Pons (tissue), 1 donor: ENCODE results near the gene OSBP2.

Experiments used
- DNase-seq: peaks from one replicate; pipeline ENCODE4 v3.0.0-alpha.2; 2016; ENCODE audit warnings: low spot score

The OSBP2 gene, protein sequence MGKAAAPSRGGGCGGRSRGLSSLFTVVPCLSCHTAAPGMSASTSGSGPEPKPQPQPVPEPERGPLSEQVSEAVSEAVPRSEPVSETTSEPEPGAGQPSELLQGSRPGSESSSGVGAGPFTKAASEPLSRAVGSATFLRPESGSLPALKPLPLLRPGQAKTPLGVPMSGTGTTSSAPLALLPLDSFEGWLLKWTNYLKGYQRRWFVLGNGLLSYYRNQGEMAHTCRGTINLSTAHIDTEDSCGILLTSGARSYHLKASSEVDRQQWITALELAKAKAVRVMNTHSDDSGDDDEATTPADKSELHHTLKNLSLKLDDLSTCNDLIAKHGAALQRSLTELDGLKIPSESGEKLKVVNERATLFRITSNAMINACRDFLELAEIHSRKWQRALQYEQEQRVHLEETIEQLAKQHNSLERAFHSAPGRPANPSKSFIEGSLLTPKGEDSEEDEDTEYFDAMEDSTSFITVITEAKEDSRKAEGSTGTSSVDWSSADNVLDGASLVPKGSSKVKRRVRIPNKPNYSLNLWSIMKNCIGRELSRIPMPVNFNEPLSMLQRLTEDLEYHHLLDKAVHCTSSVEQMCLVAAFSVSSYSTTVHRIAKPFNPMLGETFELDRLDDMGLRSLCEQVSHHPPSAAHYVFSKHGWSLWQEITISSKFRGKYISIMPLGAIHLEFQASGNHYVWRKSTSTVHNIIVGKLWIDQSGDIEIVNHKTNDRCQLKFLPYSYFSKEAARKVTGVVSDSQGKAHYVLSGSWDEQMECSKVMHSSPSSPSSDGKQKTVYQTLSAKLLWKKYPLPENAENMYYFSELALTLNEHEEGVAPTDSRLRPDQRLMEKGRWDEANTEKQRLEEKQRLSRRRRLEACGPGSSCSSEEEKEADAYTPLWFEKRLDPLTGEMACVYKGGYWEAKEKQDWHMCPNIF

DNA sequence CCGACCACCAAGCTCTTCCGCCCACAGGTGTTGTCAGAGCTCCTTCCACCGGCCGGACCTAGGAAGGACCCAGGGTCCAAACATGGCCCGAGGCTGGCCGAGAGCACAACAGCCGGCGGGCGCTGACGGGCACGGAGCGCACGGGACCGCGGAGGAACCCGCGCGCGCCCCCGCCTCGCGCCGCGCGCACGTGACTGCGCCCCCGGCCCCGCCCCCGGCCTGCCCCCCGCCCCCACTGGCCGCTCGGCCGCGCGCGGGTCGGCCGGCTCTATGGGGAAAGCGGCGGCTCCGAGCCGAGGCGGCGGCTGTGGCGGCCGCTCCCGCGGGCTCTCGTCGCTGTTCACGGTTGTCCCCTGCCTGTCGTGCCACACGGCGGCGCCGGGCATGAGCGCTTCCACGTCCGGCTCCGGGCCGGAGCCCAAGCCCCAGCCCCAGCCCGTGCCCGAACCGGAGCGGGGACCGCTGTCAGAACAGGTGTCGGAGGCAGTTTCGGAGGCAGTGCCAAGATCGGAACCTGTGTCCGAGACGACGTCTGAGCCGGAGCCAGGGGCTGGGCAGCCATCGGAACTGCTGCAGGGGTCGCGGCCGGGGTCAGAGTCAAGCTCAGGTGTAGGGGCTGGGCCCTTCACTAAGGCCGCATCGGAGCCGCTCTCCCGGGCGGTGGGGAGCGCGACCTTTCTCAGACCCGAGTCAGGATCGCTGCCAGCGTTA is at the start of gene OSBP2:
TSS of gene OSBP2 (plus strand) at position 235 of the 711 bp plus-strand sequence. CDS start at position 271, 36 bp downstream.
- DNase-seq, result no peak

DNA sequence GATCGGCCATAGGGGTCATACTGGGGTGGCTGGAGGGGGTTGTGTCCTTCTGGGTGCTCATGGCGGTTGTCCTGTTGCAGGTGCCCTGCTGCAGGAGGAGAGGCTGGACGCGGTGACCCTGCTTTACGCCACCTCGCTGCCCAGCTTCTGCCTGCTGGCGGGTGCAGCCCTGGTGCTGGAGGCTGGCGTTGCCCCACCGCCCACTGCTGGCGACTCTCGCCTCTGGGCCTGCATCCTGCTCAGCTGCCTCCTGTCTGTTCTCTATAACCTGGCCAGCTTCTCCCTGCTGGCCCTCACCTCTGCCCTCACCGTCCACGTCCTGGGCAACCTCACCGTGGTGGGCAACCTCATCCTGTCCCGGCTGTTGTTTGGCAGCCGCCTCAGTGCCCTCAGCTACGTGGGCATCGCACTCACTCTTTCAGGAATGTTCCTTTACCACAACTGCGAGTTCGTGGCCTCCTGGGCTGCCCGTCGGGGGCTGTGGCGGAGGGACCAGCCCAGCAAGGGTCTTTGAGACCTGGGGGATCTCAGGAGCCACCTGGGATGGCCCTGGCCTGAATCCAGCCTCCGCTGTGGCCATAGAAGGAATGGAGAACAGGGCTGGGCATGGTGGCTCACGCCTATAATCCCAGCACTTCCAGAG is 48.0 kb upstream of the OSBP2 start:
- DNase-seq, result no peak

DNA sequence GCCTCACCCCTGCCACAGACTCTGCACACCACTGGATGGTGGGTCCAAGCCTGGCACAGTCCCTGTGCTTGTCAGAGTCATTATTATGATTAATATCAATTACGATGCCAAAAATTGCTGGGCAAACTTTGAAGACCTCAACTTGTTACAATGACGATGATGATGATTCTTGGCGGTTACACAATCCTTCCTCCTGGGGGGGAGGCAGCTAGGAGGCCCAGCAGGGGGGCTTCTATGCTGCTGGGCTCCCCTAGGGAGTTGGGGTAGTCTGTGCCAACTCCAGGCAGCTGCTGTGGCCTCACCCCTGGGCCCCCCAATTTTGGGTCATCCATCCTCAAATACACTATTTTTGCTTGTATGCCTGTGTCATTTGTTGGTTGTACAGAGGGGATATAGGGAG is 47.1 kb upstream of the OSBP2 start:
- DNase-seq, result no peak

- DNase-seq, result no peak
These were observed 45.8 kb upstream of the OSBP2 start for GRCh38 chr22:30648825-30649224.

- no peak for DNase-seq
These were observed 45.2 kb upstream of the OSBP2 start for GRCh38 chr22:30649430-30650007.

DNA sequence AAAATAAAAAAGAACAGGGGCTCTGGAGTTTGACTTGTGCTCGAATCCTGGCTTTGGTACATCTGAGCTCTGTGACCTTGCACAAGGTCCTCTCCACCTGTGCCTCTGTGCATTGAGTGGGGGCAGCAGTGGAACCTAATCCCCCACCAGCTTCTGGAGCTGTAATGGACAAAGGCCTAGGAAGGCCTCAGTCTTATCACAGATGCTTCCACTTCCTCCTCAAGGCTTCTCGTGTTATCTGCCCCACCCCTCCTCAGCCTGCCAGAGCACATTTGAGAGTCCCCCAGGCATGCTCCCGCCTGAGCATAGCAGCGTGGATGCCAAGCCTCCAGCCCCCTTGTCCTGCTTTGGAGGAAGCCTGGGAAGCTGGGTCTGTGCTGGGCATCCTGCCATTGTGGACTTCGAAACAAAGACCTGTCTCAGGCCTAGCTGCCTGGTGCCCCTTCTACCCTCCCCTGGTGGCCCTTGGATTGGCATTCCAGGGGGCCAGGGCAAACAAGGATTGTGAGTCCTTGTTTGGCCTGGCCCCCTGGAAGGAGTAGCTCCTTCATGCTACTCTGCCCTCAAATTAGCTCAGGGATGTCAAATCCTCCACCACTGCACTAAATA is 44.1 kb upstream of the OSBP2 start:
- peak; percentile 87 for DNase-seq

DNA sequence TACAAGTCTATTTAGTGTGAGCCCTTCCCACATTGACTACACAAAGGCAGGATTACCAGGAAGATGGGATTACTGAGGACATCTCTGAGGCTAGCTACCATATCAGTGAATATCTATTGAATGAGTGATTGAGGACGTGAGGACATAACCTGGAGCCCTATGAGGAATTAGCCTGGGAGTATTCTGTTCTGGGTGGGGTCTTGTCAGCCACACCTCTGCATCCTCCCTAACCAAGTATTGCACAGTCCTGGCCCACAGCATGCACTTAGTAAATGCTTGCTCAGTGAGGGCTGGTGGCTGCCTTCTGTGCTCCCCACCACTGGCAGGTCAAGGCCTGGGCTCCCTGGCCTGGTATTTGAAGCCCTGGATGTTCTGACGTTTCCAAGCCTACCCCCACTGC is 41.8 kb upstream of the OSBP2 start:
- DNase-seq, result no peak

DNA sequence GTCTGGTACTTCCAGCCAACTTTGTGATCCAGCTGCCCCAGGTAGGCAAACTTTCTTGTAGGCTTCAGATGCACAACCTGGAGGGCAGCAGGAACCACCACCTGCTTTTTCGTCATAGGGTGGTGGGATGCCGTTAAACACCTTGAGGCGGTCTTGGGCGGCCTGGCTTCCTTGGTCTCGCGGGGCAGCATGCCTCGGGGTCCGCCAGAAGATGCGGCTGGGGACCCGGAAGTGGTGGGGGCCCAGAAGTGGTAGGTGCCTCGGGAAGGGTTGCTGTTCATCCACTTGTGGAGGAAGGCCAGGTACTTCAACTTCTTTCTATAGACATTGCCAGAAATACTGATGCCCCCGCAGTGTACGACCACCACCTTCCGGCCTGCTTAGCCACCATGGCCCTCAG is 40.3 kb upstream of the OSBP2 start:
- no peak for DNase-seq

GRCh38 chr22:30655532-30655931 is 39.1 kb upstream of the OSBP2 start:
- no peak for DNase-seq

DNA sequence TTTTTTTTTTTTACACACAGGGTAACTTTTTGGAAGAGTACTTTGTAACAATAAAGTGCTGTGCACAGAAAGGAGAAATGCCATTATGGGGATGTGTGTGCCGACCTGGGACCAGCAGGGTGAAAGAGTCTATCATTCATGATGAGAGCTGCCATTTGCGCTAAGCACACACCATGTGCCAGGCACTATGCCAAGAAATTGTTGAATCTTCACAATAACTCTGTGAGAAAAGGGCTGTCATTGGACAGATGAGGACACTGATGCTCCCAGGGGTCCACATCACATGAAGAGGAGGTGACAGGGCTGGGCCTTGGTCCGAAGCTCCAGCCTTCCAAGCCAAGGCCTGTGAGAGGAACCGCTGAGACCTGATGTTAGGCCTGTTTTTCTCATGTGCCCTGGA is 32.6 kb upstream of the OSBP2 start:
- no peak for DNase-seq

GRCh38 chr22:30664798-30665197 is 29.9 kb upstream of the OSBP2 start:
- DNase-seq, result no peak

DNA sequence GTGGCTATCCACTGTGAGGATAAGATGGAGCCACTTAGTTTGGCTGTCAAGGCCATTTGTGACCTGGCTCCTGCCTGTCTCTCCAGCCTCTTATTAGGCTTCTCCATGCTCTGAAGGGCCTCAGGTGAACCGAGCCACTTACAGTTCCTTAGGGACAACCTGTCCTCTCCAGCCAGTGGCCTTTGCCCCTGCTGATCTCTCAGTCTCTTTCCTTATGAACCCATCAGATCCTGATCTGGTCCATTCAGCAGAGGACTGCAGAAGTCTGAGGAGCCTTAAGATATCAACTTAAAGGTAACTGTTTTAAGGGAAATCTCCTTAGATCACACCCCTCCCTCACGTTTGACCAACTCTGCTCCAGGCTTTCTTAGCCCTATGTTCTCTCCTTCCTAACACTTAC is 29.4 kb upstream of the OSBP2 start:
- no peak for DNase-seq

DNA sequence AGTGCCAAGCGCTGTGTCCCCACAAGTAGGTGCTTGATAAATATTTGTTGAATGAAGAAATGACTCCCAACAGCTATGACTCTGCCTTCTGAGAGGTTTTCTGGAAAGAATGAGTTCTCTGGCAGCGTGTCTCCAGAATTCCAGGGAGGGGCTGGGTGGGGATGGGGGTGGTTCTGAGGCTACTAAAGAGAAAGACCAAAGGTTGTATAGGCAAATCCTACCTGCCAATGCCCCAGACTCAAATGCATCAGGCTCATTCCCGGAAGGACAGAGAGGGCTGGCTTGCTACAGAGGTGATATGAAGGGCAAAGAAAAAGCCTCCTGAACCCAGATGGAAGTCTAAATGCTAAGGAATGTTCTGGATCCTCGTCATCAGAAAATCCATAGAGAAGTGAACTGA is 28.9 kb upstream of the OSBP2 start:
- DNase-seq, result no peak

- no peak for DNase-seq
These were observed 27.6 kb upstream of the OSBP2 start for GRCh38 chr22:30667107-30667493.

- DNase-seq, result peak; percentile 83
These were observed 26.9 kb upstream of the OSBP2 start, which contains the start of gene DUSP18 for GRCh38 chr22:30667494-30668385. Gene DUSP18 (minus strand): TSS chr22:30667875. CDS start chr22:30664003, 3,872 bp downstream.

GRCh38 chr22:30668386-30668710 is 26.3 kb upstream of the OSBP2 start:
- DNase-seq, result no peak

- no peak for DNase-seq
These were observed 23.6 kb upstream of the OSBP2 start for GRCh38 chr22:30671071-30671470.

DNA sequence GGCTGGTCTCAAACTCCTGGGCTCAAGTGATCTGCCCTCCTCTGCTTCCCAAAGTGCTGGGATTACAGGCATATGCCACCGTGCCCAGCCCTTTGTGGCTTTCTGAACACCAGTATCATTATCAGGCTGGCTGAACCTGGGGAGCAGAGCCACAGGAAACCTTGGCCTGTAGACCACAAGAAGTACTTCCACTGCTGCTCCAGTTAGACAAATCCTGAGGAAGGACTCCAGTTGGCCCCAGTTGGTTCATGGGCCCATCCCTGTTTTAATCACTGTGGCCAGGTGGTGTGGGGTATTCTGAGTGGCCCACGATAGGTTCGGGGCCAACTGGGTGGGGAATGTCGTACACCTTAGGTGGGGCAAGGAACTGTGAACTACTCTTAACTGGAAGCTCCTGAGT is 21.5 kb upstream of the OSBP2 start:
- DNase-seq, result no peak

DNA sequence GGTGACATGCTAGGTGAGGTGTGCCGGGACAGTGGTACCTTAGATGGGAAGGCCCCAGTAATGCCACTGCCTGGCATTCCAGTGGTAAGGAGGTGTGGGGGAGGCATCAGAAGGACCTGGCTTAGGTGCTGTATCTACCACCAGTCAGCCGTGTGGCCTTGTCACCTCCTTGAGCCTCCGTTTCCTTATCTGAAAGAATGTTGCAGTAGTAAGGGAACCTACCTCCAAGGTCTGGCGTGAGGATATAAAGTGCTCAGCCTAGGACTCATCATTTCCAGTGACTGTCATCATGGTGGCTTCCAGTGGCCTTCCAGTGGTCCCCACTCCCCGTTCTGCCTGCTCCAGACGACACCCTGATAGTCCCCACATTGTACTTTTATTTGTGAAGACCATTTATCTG is 20.2 kb upstream of the OSBP2 start:
- DNase-seq, result no peak

DNA sequence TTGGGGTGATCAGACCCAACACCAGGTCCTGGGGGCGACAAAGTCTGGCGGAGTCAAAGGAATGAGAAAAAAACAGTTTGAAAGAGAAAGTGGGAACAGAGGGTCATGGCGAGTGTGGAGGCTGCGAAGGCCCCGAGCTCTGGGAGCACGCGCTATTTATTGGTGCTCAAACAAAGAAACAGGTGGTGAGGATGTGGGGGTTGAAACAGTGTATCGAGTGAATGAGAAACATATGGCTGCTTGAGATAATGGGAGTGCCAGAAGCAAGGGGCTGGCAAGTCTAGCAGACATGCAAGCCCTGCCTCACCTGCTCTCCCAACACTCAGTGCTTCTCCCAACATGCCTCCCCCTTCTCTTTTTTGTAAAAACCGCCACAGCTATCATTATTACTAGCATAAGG is 19.2 kb upstream of the OSBP2 start:
- DNase-seq, result no peak
